Measurements from ENCODE around the gene PRKAG2.

Gene PRKAG2

DNA sequence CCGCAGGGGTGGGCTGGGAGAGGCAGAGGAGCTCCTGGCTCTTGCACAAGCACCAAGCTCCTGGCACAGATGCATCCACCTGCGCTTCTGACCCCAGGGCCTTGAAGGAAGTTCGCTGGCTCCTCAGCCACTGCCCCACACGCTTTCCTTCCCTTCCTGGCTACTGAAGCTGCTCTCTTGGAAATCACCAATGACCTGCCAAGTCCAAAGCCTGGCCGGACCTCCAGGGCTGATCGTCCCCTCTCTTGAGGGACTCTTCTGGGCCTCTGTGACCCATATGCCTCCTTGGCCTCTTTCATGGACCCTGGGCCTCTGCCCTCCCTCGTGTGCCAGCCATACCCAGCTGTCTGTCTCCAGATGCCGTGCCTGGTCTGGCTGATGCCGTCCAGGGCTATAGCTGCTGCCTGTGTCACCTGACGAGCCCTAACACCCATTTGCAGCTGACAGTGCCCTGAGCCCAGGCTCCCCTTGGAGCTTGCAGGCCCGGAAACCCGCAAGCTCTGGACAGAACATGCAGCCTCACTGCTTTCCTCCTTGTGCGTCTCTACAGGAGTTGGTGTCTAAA lies 113.4 kb downstream of the PRKAG2 start:
- Histone ChIP-seq H3K79me2 (ENCODE audit: low read length) (no peaks in the 10 kb centered on the region), H3K4me3 (ENCODE audit: low read length) (no peak overlapping the region), H3K9ac (ENCODE audit: low read length) (no peak overlapping the region), H4K20me1 (ENCODE audit: insufficient read depth, low read length) (no peaks in the 10 kb centered on the region), H3K36me3 (replicated peaks; ENCODE audit: low read depth, low read length) (no peaks in the 10 kb centered on the region), H3K27me3 (ENCODE audit: low read depth, low read length) (peaks cover 14% of the 10 kb centered on the region), H2AFZ (ENCODE audit: low read depth, low read length) (no peak overlapping the region), H3K4me1 (ENCODE audit: low read length) (no peaks in the 10 kb centered on the region), H3K4me2 (ENCODE audit: low read length) (no peak overlapping the region), H3K27ac (ENCODE audit: low read length) (no peak overlapping the region), H3K9me3 (ENCODE audit: insufficient read depth, low read length) (no peaks in the 10 kb centered on the region)
- TF ChIP-seq, protein P1, sequence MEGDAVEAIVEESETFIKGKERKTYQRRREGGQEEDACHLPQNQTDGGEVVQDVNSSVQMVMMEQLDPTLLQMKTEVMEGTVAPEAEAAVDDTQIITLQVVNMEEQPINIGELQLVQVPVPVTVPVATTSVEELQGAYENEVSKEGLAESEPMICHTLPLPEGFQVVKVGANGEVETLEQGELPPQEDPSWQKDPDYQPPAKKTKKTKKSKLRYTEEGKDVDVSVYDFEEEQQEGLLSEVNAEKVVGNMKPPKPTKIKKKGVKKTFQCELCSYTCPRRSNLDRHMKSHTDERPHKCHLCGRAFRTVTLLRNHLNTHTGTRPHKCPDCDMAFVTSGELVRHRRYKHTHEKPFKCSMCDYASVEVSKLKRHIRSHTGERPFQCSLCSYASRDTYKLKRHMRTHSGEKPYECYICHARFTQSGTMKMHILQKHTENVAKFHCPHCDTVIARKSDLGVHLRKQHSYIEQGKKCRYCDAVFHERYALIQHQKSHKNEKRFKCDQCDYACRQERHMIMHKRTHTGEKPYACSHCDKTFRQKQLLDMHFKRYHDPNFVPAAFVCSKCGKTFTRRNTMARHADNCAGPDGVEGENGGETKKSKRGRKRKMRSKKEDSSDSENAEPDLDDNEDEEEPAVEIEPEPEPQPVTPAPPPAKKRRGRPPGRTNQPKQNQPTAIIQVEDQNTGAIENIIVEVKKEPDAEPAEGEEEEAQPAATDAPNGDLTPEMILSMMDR (IDR thresholded peaks at IDR 0.05; ENCODE audit: low read depth, low read length): no peak
- TF ChIP-seq EZH2phosphoT487 (IDR thresholded peaks at IDR 0.05; ENCODE audit: low read depth): no peak

DNA sequence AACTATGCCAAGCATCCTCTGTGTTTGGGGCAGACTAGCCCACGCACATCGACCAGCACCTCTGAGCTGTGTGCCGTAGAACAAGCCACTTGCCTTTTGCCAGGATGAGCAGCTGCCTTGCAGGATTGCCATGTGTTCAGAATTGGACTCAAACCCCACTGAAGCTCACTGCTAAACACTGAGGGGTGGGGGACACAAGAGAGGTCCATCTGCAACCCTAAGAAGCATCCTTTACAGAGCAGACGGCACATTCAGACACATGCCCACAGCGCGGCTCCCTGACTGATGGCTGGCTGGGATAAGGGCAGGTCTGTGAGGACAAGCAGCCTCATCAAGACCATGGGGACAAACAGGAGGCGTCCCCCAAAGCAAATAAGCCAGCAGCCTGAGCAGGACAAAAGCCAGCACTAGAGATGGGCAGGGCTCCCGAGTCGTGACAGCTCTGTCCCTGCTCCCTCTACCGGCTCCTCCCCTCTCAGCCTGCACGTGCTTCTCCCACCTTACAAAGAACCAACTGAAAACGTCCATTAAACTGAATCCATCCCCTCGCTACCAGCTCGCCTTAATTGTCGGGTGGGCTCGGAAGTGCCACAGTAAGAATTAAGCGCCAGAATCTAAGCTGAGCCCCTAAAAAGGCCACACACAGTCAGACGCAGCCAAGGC lies 114.2 kb downstream of the PRKAG2 start:
- H3K9me3 ChIP-seq (ENCODE audit: insufficient read depth, low read length): no peaks in the 10 kb centered on the region
- no peak overlapping the region for H3K4me2 ChIP-seq (ENCODE audit: low read length)
- no peaks in the 10 kb centered on the region for H3K4me1 ChIP-seq (ENCODE audit: low read length)
- H2AFZ ChIP-seq (ENCODE audit: low read depth, low read length): no peak overlapping the region
- peaks cover 20% of the 10 kb centered on the region for H3K27me3 ChIP-seq (ENCODE audit: low read depth, low read length)
- H3K27ac ChIP-seq (ENCODE audit: low read length): no peak overlapping the region
- no peaks in the 10 kb centered on the region for H3K36me3 ChIP-seq (replicated peaks; ENCODE audit: low read depth, low read length)
- TF ChIP-seq EZH2phosphoT487 (IDR thresholded peaks at IDR 0.05; ENCODE audit: low read depth): no peak
- TF ChIP-seq, protein P1 (IDR thresholded peaks at IDR 0.05; ENCODE audit: low read depth, low read length): no peak
- H3K79me2 ChIP-seq (ENCODE audit: low read length): no peaks in the 10 kb centered on the region
- no peak overlapping the region for H3K9ac ChIP-seq (ENCODE audit: low read length)
- no peak overlapping the region for H3K4me3 ChIP-seq (ENCODE audit: low read length)
- no peaks in the 10 kb centered on the region for H4K20me1 ChIP-seq (ENCODE audit: insufficient read depth, low read length)

DNA sequence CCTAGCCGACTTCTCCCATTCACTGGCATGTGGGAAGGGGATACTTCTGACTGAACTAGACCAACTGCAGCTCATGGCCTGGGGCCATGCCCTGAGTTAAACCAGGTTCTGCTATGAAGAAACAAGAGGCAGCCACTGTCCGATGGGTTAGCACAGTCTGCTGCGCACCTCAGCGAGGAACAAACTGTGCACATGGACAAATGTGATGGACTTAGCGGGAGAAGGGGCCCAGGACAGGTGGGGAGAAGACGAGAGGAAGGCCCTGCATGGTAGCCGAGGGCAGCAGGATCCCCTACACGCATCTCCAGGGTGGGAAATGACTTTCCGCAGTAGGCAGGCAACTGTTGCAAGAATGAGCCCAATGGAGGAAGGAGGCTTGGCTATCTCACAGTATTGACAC lies 115.0 kb downstream of the PRKAG2 start:
- Histone ChIP-seq H3K4me2 (ENCODE audit: low read length) (no peak overlapping the region), H4K20me1 (ENCODE audit: insufficient read depth, low read length) (no peaks in the 10 kb centered on the region), H3K9ac (ENCODE audit: low read length) (no peak overlapping the region), H3K4me3 (ENCODE audit: low read length) (no peak overlapping the region), H3K4me1 (ENCODE audit: low read length) (no peaks in the 10 kb centered on the region), H3K27ac (ENCODE audit: low read length) (no peak overlapping the region), H3K27me3 (ENCODE audit: low read depth, low read length) (peaks cover 27% of the 10 kb centered on the region), H3K79me2 (ENCODE audit: low read length) (no peaks in the 10 kb centered on the region), H3K9me3 (ENCODE audit: insufficient read depth, low read length) (no peaks in the 10 kb centered on the region), H3K36me3 (replicated peaks; ENCODE audit: low read depth, low read length) (no peaks in the 10 kb centered on the region), H2AFZ (ENCODE audit: low read depth, low read length) (no peak overlapping the region)
- TF ChIP-seq EZH2phosphoT487 (IDR thresholded peaks at IDR 0.05; ENCODE audit: low read depth): no peak

DNA sequence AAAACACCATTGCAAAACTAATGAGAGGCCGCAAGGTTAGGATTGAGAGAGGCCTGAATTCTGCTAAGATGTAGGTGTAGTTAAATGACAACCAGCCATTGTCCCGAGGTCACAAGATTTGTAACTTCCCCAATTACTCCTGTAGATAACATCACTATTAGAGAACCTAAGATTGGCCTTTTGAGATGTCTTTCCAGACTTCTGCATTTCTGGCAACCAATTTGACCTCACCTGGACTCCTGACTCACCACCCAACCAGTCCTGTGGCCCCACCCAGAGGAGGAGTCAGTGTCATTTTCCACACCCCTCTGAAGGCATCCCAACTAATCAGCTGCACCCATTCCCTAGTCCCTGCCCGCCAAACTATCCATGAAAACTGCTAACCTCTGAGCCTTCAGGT lies 115.7 kb downstream of the PRKAG2 start:
- Histone ChIP-seq H3K4me3 (ENCODE audit: low read length) (no peak overlapping the region), H3K79me2 (ENCODE audit: low read length) (no peaks in the 10 kb centered on the region), H3K9me3 (ENCODE audit: insufficient read depth, low read length) (no peaks in the 10 kb centered on the region), H4K20me1 (ENCODE audit: insufficient read depth, low read length) (no peaks in the 10 kb centered on the region), H3K4me2 (ENCODE audit: low read length) (no peak overlapping the region), H3K27me3 (ENCODE audit: low read depth, low read length) (peaks cover 27% of the 10 kb centered on the region), H2AFZ (ENCODE audit: low read depth, low read length) (no peak overlapping the region), H3K9ac (ENCODE audit: low read length) (no peak overlapping the region), H3K4me1 (ENCODE audit: low read length) (peaks cover 1% of the 10 kb centered on the region), H3K36me3 (replicated peaks; ENCODE audit: low read depth, low read length) (no peaks in the 10 kb centered on the region), H3K27ac (ENCODE audit: low read length) (no peak overlapping the region)
- no peak for TF ChIP-seq EZH2phosphoT487 (IDR thresholded peaks at IDR 0.05; ENCODE audit: low read depth)
- TF ChIP-seq, protein P1 (IDR thresholded peaks at IDR 0.05; ENCODE audit: low read depth, low read length): no peak
